Placental epithelial cell (primary cell): ENCODE results near the gene ADGB. TPM values are rescaled to one million over a fixed set of nuclear protein-coding genes. Genes with fewer than 3 reads are reported as not detected.

Experiments used
- small RNA-seq: library from RNA; depleted of rRNA; stranded (forward); fragments of <200 nt; gene quantifications from one replicate; pipeline ENCODE3, GENCODE V24; 2012
- total RNA-seq: library from RNA; depleted of rRNA; stranded (reverse); fragments of >200 nt; gene quantifications from 2 replicates; pipeline ENCODE4 v1.2.3, GENCODE V29; 2012

Gene ADGB
- total RNA-seq, result 0.39 TPM in 1 of 2 replicates, not detected in the other

DNA sequence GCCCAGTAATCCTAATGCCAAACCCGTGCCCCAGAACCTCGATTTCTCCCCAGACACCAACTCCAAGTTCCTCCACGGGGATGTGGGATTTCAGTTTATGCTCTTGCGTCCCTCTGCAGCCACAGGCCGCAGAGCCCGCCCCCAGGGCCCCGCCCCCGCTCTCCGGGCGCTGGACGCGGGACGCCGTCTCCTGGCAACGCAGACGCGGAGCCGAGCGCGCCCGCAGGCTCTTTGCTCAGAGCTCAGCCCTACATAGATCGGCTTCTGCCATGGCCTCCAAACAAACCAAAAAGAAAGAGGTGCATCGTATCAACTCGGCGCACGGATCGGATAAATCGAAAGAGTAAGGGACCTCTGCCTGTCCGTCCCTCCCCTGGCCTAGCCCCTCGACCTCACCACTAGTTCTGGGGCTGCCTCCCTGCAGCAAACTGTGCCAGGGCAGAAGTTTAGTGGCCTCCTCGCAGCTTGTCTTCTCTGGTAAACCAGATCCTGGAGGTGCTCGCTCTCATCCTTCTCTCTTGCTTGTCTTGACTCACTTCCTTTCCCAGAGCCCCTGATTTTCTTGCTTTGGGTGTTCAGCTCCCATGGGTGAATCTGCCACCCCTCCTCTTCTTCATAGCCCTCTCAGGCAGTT is at the start of gene ADGB:
ADGB (plus strand) TSS at position 201 of the 634 bp plus-strand sequence; CDS start at position 270, 69 bp downstream.

Small RNA genes lying within 50 kb of the gene (small RNA-seq; reads per million reads assigned to genes)
- not detected for gene RNU6-906P

Other genes with a start within 250 kb of the ADGB start
- 57.7 and 92.1 TPM in 2 replicates for gene RAB32, start 55.1 kb upstream of the ADGB start, total RNA-seq